ENCODE results near the gene CBX8.
A peak's percentile ranks its signal among the peaks of the same experiment; 100 is the strongest.

Gene CBX8

DNA sequence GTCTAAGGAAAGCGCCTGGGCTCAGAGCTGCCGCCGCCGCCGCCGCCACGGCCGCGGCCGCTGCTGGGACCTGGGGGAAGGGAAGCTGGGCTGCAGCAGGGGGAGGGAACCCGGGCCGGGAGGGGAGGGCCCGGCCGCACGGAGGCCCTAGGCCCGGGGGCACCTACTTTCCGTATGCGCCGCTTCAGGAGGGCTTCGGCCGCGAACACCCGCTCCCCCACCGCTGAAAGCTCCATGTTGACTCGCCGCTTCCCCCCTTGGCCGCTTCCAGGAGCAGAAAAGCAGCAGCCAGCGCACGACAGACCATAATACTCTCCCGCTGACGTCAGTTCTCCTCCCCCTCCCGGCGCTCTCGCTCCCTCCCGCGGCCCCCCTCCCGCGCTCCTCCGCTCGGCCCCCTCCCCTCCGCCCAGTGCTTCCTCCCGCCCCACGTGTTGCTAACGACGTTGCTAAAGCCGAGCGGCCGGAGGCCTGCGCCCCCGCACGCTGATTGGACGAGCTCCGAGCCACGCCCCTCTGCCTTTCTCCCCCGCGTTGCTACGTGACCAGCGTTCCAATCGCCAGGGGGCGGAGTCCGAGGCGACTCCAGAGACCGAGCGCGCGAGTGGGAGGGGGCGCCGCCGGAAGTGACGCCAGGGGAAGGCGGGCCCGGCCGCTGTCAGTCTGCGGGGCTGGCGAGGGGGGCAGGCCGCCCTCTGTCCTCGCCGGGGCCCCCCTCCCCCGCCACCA, at the start of gene CBX8:
CBX8 (minus strand) TSS at position 315 of the 729 bp plus-strand sequence; CDS start at position 236, 79 bp downstream.
- DNase-seq = peak; percentile 100

DNA sequence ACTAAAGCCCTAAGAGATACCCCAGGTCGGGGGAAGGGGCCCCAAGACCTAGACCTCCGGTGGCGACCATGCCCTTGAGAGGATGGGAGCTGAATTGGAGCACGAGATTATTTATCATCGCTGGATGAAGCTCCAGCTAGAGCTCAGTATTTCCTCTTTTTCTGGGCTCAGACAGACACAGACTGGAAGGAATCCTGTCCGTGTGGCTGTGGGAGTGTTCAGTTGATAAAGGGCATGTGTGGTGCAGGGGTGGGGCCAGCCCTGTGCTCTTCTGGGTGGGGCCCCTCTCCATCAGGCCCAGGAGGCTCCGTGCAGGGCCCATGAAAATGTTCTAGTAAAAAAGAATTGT, 48.7 kb upstream of the CBX8 start:
- no peak for DNase-seq

DNA sequence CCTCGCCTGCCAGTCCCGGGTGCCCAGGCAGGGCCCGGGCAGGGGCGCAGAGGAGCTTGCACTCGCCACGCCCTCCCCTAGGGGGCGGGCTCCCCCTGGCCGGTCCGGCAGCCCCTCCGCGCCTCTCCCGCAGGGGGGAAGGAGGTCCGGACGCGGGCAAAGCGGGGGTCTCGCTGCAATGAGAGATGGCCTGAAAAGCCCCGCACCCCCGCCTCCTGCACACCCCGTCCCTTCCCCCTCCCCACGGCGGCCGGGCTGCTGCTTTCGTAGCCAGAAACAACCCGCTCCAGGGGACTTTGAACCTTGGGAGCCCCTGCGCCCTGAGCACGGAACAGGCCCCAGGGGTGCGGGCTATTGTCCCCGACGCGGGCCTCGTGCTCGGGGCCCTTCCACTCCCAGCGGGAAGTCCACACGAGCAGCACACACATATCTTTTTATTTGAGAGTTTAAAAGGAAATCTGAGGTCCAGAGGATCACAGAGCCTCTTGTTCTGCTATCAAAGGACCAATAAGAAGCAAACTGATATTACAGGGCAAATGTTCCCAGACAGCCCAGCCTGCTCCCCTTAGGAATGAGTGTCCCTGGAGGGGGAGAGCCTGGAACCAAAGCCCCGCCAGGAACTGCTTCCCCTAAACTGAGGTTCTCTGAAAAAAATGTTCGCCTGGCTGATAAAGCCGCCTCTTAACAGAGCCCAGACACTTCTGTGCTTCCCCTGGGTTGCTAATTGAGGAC, 48.2 kb upstream of the CBX8 start:
- DNase-seq = peak; percentile 31

DNA sequence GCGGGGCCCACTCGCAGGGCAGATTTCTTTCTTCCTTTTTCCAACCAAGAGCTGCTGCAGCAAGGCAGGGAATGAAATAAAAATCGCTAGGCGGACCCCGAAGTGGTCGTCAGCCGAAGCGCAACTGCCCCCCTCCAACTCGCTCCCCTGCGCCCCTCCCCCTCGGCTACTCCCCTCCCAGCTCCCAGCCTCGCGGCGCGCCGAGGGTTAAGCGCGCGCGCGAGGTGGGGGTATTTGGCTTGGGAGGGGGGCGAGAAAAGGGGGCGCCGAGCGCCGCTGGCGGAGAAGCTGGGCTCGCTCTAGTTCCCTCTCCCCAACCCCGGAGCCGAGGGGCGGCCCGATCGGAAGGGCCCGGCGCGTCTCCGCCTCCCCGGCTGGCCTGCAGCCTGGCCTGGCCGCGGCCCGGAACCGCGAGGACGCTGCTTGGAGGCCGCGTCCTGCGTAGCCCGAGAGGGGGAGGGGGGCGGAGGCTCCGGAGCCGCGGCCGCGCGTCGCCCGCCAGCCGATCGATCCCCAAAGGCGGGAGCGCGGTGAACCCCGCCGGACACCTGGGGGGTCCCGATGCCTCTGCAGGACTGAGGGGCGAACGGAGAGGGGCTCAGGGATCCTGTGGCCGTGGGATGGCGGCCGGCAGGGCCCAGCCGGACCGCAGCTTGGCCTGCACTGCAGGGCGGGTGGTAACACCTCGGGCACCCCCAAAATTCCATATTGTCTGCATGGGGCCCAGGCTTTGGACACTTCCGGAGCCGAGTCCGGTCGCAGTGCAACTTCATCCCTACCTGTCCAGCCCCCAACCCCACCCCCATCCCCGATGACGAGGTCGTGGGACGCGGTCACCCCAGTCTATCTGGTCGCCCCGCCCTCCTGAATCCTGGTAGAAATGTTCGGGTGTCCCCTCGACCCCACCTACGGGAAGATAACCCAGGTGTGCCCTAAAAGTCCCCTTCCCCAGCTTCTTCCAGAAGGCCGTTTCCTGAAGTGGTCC, 47.2 kb upstream of the CBX8 start:
- peak; percentile 49 for DNase-seq

DNA sequence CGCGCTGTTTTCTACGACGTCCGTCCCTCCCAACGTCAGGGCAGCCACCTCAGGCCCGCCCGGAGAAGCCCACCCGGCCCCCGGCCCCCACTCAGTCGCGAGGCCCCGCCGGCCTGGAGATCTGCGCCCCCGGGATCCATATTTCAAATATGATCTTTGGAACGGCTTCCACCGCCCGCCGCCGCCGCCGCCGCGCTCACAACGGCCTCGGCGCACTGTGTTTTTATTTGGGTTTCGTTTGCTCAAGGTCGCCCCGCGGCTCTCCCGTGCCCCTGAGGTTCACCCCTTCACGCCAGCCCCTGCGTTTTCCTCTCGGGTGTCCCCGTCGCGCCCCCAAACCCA, 46.6 kb upstream of the CBX8 start:
- no peak for DNase-seq

DNA sequence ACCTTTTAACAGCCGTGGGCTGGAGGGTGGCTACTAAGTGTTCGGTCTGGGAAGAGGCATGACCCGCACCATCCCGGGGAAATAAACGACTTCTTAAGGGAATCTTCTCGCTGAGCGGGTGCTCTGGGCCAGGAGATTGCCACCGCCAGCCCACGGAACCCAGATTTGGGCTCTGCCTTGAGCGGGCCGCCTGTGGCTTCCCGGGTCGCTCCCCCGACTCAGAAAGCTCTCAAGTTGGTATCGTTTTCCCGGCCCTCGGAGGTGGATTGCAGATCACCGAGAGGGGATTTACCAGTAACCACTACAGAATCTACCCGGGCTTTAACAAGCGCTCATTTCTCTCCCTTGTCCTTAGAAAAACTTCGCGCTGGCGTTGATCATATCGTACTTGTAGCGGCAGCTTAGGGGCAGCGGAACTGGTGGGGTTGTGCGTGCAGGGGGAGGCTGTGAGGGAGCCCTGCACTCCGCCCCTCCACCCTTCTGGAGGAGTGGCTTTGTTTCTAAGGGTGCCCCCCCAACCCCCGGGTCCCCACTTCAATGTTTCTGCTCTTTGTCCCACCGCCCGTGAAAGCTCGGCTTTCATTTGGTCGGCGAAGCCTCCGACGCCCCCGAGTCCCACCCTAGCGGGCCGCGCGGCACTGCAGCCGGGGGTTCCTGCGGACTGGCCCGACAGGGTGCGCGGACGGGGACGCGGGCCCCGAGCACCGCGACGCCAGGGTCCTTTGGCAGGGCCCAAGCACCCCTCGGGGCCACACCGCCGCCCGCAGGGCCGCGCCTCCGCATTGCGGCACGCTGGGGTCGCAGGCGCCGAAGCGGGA, 46.0 kb upstream of the CBX8 start:
- no peak for DNase-seq

DNA sequence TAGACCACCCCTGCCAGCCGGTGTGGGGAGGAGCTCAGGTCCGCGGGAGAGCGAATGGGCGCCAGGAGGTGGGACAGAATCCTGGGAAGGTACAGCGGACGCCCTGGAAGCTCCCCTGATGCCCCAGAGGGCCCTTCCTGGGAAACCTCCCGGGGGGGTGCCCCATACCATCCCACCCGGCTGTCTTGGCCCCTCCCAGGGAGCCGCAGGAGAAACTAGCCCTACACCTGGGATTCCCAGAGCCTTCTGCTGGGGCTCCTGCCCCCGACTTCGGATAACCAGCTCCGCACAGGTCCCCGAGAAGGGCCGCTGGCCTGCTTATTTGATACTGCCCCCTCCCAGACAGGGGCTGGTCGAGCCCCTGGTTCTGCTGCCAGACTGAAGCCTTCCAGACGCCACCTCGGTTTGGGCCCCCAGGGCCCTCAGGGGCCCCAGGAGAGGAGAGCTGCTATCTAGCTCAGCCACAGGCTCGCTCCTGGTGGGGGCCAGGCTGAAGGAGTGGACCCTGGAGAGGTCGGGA, 45.3 kb upstream of the CBX8 start:
- no peak for DNase-seq

DNA sequence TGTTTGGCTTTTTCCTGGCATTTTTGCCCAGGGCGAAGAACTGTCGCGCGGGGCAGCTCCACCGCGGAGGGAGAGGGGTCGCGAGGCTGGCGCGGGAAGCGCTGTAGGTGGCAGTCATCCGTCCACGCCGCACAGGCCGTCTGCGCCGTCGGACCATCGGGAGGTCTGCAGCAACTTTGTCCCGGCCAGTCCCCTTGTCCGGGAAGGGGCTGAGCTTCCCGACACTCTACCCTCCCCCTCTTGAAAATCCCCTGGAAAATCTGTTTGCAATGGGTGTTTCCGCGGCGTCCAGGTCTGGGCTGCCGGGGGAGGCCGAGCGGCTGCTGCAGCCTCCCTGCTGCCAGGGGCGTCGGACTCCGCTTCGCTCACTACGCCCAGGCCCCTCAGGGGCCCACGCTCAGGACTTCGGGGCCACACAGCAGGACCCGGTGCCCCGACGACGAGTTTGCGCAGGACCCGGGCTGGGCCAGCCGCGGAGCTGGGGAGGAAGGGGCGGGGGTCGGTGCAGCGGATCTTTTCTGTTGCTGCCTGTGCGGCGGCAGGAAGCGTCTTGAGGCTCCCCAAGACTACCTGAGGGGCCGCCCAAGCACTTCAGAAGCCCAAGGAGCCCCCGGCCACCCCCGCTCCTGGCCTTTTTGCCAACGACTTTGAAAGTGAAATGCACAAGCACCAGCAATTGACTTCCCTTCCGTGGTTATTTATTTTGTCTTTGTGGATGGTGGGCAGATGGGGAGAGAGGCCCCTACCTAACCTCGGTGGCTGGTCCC, 44.7 kb upstream of the CBX8 start:
- DNase-seq = no peak

DNA sequence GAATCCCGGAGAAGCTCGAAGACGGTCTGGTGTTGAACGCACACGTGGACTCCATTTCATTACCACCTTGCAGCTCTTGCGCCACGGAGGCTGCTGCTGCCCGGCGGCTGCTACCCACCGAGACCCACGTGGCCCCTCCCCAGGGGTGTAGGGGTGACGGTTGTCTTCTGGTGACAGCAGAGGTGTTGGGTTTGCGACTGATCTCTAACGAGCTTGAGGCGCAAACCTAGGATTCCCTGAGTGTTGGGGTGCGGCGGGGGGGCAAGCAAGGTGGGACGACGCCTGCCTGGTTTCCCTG, 44.1 kb upstream of the CBX8 start:
- DNase-seq = no peak

DNA sequence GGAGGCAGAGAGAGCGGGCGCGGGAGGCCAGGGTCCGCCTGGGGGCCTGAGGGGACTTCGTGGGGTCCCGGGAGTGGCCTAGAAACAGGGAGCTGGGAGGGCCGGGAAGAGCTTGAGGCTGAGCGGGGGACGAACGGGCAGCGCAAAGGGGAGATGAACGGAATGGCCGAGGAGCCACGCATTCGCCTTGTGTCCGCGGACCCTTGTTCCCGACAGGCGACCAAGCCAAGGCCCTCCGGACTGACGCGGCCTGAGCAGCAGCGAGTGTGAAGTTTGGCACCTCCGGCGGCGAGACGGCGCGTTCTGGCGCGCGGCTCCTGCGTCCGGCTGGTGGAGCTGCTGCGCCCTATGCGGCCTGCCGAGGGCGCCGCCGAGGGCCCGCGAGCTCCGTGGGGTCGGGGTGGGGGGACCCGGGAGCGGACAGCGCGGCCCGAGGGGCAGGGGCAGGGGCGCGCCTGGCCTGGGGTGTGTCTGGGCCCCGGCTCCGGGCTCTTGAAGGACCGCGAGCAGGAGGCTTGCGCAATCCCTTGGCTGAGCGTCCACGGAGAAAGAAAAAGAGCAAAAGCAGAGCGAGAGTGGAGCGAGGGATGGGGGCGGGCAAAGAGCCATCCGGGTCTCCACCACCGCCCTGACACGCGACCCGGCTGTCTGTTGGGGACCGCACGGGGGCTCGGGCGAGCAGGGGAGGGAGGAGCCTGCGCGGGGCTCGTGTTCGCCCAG, 43.6 kb upstream of the CBX8 start:
- no peak for DNase-seq

DNA sequence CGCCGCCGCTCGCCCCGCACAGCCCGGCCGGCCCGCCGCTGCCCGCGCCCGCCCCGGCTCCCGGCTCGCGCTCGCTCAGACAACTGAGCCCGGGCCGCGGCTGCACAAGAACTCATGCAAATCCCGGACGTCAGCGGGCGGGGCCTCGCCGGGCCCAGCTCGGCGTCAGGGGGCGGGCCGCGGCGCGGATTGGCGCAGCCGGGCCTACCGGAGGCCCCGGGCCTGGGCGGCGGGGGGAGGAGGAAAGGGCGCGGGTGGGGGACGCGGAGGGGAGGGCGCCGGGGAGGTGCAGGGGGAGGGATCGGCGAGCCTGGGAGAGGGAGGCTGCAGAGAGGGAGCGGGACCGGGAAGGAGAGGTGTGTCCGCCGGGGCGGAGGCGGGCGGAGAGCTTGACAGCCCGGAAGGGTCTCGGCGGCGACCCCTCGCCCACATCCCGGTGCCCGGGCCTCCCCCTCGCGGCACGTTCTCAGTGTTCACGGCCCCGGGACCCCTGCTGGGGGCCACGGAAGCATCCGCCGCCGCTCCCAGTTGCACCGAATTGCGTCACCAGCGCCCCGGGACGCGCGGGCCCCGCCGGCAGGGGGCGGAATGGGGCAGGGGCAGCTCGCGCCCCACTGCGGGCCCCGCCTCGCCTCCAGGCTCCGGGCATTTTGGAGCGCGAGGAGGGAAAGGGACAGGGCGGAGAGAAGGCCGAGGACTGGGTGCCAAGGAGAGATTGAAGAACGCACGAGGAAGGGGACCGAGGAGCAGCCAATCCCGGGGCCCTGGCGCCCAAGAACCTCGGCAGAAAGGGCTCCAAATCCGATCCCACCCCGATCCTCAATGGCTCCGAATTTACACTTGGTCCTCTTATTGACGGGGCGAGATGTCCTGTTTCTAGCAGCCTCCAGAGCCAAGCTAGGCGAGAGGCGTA, 42.7 kb upstream of the CBX8 start, which contains the start of gene CBX4:
CBX4 (minus strand) TSS at position 85 of the 913 bp plus-strand sequence. CDS start 189 bp downstream, outside the sequence.
- DNase-seq = peak; percentile 99

DNA sequence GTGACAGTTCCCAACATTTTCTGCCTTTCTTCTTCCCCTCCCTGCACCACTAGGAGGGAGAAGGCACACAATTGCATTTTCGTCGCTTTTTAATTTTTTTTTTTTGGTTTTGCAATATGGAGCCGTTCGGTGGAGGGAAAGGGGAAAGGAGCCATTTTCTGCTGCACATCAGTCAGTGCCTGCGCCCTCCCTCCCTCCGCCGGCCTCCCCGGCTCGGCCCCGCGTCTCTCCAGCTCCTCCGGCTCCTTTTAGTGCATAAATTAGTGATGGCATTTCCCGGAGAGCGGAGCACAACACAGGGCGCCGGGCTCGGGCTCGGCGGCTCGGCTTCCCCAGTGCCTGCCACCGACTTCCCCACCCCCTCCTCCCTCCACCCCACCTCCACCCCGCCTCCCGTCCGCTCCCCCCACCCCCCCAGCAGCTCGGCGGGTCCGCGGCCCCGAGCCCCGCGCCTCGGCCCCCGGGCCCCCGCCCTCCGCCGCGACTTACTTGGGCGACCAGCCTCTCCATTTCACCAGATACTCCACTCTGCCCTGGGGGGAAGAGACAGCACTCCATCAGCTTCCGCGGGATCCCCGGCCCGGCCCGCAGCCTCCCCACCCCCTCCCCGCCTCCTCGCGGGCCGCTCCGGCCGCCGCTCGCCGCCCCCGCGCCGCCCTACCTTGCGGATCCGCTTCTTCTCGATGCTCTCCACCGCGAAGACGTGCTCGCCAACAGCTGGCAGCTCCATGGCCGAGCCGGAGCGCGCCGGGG, 41.8 kb upstream of the CBX8 start:
- peak; percentile 75 for DNase-seq

DNA sequence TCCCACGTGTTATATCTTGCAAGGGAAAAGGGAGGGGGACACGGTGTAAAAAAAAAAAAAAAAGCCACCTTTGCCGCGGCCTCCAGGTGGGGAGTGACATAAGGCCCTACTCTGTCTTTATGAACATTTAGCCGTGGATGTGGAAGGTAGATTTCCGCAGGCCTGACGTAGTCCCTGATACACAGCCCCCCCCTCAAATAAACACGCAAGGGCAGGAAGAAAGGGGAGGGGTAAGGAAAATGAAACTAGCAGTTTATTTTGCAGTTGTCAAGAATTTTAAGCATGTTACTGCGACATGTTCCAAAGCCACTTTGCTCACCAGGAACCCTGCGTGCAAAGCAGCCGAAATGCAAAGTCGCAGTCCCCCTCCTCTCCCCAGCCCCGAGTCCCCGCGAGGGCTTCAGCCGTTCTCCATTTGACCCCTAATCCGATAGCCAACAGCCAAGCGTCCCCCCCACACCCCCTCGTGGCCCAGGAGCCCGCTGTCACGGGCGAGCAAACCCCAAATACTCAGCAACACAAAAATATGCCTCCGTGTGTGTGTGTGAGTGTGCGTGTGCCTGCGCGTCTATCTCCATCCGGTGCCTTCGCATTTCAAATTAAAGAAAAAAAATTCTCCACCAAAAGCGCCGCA, 41.1 kb upstream of the CBX8 start:
- DNase-seq = no peak

DNA sequence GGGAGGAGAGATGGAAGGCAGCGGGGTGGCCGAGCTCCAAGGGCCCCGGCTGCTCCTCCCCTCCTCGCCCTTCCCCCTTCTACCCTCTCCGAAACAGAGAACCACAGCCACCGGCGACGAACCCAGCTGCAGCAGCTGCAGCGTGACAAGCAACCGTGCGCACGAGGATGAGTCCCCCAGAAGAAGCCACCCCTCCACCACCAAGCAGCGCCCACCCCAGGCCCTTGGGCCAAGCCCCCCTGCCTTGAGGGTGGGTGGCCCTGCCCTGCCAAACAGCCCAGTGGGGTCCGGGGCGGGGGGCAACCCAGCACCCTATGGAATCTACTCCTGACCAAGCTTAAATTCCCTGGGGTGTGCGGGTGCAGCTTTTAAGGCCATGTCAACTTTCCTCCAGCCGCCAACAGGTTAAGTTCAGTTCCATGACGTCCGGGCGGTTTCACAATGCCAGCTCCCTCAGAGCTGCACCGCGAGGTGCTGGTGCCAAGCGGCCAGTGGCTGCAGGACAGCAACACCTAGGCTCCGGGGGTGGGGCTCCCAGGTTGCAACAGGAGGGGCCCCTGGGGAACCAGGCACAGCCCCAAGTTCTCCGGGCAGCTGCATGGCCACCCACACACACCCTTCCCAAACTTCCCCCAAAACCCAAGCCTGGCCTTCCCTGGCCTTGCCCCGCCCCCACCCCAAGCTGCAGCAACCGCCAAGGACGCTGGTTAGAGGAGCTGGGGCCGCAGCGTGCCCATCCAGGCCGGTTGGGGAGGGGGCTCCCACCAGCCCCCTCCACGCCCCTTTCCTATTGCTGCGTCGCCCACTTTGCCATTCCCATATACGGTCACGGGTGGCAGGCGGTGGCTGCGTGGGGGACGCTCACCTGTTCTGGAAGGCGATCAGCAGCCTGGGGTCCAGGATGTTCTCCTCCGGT, 40.4 kb upstream of the CBX8 start:
- no peak for DNase-seq

DNA sequence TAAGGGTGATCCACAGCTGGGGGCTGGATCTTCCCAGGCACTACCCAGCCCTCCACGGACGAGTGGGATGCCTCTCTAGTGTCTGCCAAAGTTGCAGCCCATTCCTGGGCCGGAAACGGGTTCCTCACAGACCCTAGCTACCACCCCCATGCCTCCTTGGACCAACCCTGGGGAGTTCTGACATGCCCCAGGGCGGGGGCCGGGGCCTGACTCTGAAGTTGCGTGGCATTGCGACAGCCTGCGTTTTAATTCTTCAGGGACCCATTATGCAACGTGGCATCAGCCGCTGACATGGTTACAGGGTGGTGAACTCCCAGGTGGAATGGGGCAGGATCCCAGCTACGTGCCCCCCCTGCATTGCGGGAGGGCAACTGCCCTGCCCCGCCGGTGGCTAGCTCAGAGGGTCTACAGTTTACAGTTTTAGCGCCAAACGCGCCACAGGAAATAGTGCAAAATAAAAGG, 39.7 kb upstream of the CBX8 start:
- no peak for DNase-seq

DNA sequence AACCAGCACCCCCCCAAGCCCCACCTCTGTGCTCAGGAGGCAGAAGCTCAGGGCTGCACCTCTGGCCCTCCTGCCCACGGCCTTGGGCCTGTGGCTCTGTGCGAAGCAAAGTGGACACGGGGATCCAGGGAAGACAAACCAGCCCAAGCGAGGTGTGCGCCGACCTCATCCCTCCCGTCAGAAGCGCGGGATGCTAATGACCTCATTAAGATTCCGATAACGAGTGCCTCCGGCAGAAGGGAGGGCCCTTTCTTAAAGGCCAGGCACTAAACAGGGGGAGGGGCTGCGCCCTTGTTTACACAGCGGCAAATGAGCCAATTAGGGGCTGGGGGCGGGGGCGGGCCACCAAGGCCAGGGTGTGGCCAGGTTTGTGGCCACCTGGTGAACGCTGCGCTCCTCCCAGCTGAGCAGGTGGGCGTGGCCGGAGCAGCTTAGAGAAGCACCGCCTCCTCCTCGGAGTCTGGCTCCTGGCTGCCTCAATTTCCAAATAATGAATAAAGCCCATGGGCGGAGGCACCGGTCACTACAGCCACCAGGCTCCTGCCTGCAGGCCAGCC, 39.2 kb upstream of the CBX8 start:
- no peak for DNase-seq

DNA sequence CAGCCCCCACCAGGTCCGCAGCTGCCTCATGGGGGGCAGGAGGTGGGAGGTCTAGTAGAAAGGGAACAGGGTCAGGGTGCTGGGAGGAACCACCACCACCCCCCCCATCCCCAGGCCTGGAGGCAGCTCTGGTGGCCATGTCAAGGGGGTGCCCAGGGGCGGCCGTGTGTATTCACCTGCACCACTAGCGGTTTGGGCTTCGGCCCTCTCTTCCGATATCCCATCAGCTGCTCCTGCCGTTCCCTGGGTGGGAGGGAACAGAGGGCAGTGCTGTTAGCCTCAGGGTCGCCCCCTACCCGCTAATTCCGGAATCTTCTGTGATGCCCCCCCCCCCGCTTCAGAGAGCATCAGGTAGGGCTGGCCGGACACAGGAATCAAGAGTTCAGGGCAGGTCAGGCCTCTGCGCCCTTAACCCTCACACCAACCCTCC, 38.6 kb upstream of the CBX8 start:
- DNase-seq = no peak

All from NCI-H774 (cell line).